Lung (tissue), 12 donors: ENCODE results near the gene ATXN3. TPM values are rescaled to one million over a fixed set of nuclear protein-coding genes. Genes with fewer than 3 reads are reported as not detected.

Source experiments
- ATAC-seq: fragments of 200-7000 bp; cut with Tn5 transposase; one replicate; pipeline ENCODE4 v1.9.1; 2020; ENCODE audit warnings: moderate number of reproducible peaks; ENCODE audit not compliant: insufficient read depth, low FRiP score
- DNase-seq, 3 donors: peaks; one replicate each; pipeline ENCODE4 v3.0.0-alpha.2; 2013 to 2017
- H3K27ac ChIP-seq, 2 donors: one replicate each; pipeline ENCODE4 v1.5.1; 2013; ENCODE audit warnings: mild to moderate bottlenecking in 2 of 2, moderate library complexity in 2 of 2, control low read depth in 1 of 2, inconsistent platforms in 1 of 2, low read depth in 1 of 2, low read length in 1 of 2
- H3K27me3 ChIP-seq, 3 donors: one replicate each; pipeline ENCODE4 v1.5.1; 2013; ENCODE audit warnings: low read length in 2 of 3; ENCODE audit not compliant: control insufficient read depth in 3 of 3, insufficient read depth in 3 of 3
- H3K36me3 ChIP-seq, 4 donors: one replicate each; pipeline ENCODE4 v1.5.1; 2013; ENCODE audit warnings: low read length in 4 of 4, mild to moderate bottlenecking in 1 of 4, moderate library complexity in 1 of 4; ENCODE audit not compliant: control insufficient read depth in 4 of 4, insufficient read depth in 4 of 4
- H3K4me1 ChIP-seq, 5 donors: one replicate each; pipeline ENCODE4 v1.5.1; 2013; ENCODE audit warnings: low read length in 5 of 5, mild to moderate bottlenecking in 2 of 5, moderate library complexity in 1 of 5; ENCODE audit not compliant: control insufficient read depth in 5 of 5, insufficient read depth in 5 of 5
- H3K4me3 ChIP-seq: one replicate; pipeline ENCODE4 v1.5.1; 2013; ENCODE audit warnings: mild to moderate bottlenecking, control low read depth, moderate library complexity
- H3K9ac ChIP-seq, 2 donors: one replicate each; pipeline ENCODE4 v1.5.1; 2013; ENCODE audit warnings: low read length in 2 of 2, control low read depth in 1 of 2; ENCODE audit not compliant: insufficient read depth in 1 of 2
- H3K9me3 ChIP-seq, 4 donors: one replicate each; pipeline ENCODE4 v1.5.1; 2013; ENCODE audit warnings: low read length in 3 of 4, mild to moderate bottlenecking in 1 of 4, moderate library complexity in 1 of 4; ENCODE audit not compliant: control insufficient read depth in 4 of 4, insufficient read depth in 3 of 4
- CTCF ChIP-seq: IDR thresholded peaks from 2 replicates; pipeline ENCODE4 v1.5.1; 2012; ENCODE audit warnings: mild to moderate bottlenecking; ENCODE audit errors: control extremely low read depth, extremely low read depth
- WGBS, 2 donors: extraction: QIAGEN DNeasy Blood & Tissue Kit; methylation state at CpG; one replicate each; pipeline ENCODE4 v1.1.7; 2013; 5-methylcytosine and 5-hydroxymethylcytosine counted together
- polyA plus RNA-seq, 2 donors: library from polyadenylated mRNA; stranded (reverse); fragments of 200-250 nt; gene quantifications; one replicate each; pipeline ENCODE4 v1.2.1, GENCODE V29; 2013
- total RNA-seq, 2 donors: library from RNA; depleted of rRNA in 1 of 2; stranded (reverse); fragments of >200 nt in 1 of 2; gene quantifications; one replicate each; pipeline ENCODE4 v1.2.1, GENCODE V29; 2014 to 2021
- donor health status: control.
- donor health status: control.
- donor health status: Bipolar disorder and iron deficiency.
- donor health status: healthy.
- donor health status: DM: yes; HTN: yes; CAD: no.

ATXN3 gene
- total and polyA plus RNA-seq, 4 donors, result 13.7 to 68.1 (median 21.3) TPM

GRCh38 chr14:92103363-92103989 lies 2.9 kb downstream of the ATXN3 start:
- ATAC-seq, result no peak
- peaks cover 0 to 3% (median 0%) of the 10 kb centered on the region in 3 donors for H3K27me3 ChIP-seq
- no peak overlapping the region for H3K9ac ChIP-seq
- H3K4me1 ChIP-seq, result peaks cover 0 to 10% (median 3%) of the 10 kb centered on the region in 5 donors
- no peak for DNase-seq
- TF ChIP-seq CTCF, result no peak
- peak overlapping the region in 1 of 2 donors; percentile 52 for H3K27ac ChIP-seq
- H3K36me3 ChIP-seq, result peaks cover 0 to 2% (median 0%) of the 10 kb centered on the region in 4 donors
- WGBS, 2 donors, result 68% methylated on average over 7 of the region's 7 CpGs
- no peaks in the 10 kb centered on the region for H3K9me3 ChIP-seq
- no peak overlapping the region for H3K4me3 ChIP-seq

DNA sequence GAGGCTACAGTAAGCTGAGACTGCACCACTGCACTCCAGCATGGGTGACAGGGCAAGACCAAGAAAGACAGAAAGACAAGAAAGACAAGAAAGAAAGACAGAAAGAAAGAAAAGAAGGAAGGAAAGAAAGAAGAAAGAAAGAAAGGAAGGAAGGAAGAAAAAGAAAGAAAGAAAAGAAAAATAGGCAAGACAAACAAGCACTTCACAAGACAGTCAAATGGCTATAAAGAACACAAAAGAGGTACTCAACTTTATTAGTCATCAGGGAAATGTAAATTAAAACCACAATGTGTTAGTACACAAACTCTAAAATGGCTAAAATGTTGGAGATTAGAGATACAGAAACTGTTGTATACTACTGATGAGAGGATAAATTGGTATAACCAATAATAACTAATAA lies 6.6 kb downstream of the ATXN3 start:
- DNase-seq (no peak), ATAC-seq (no peak)
- no peak for TF ChIP-seq CTCF
- Histone ChIP-seq H3K9ac (no peak overlapping the region), H3K9me3 (no peaks in the 10 kb centered on the region), H3K27me3 (no peaks in the 10 kb centered on the region), H3K36me3 (peaks cover 0 to 14% (median 5%) of the 10 kb centered on the region in 4 donors), H3K4me3 (no peak overlapping the region), H3K27ac (no peak overlapping the region), H3K4me1 (peaks cover 0 to 7% (median 0%) of the 10 kb centered on the region in 5 donors)

GRCh38 chr14:92093320-92093719 lies 13.1 kb downstream of the ATXN3 start:
- H3K4me3 ChIP-seq, result no peak overlapping the region
- WGBS, 2 donors, result 55 to 57% methylated on average over 1 of the region's 1 CpG

More at GRCh38 chr14:92093320-92093719, 13.1 kb downstream of the ATXN3 start:
- H3K36me3 ChIP-seq, result peaks cover 0 to 24% (median 18%) of the 10 kb centered on the region in 4 donors
- ATAC-seq (no peak), DNase-seq (no peak)
- H3K4me1 ChIP-seq, result peaks cover 0 to 2% (median 0%) of the 10 kb centered on the region in 5 donors
- H3K27me3 ChIP-seq, result no peaks in the 10 kb centered on the region
- H3K9ac ChIP-seq, result no peak overlapping the region
- H3K9me3 ChIP-seq, result no peaks in the 10 kb centered on the region
- H3K27ac ChIP-seq, result no peak overlapping the region
- peak; percentile 12 for TF ChIP-seq CTCF
